C4-2B (cell line): ENCODE measurements around the gene CRYBB1.

Source experiments
- H3K27ac ChIP-seq: fragments of 450-650 bp; 2 replicates; pipeline ENCODE4 v1.5.1; 2017
- CTCF ChIP-seq: fragments of 450-650 bp; conservative IDR thresholded peaks from 2 replicates; pipeline ENCODE4 v1.5.1; 2017; ENCODE audit warnings: mild to moderate bottlenecking
- ZFX ChIP-seq: fragments of 450-650 bp; IDR thresholded peaks from 2 replicates; pipeline ENCODE4 v1.6.1; 2017

Gene CRYBB1

DNA sequence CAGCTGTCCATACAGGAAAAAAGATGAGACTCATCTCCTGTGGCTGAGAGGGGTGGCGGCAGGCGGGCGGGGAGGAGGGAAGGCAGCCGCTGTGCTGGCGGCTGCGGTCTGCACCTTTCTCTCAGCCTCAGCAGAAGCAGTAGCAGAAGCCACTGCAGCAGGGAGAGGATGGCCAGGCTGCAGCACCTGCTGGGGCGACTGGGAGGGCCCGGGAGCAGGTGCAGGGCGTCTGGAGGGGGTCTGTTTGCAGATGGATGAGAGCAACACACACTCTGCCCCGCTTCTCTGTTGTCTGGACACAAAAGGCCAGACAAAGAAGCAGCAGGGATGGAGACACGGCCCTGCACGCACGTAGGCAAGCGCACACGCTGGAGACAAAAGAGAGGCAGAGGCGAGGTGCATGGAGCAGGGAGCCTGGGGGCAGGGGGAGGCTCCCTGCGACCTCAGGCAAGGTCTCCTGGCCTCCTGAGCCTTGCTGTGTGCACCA is 30.2 kb upstream of the CRYBB1 start:
- no peak overlapping the region for H3K27ac ChIP-seq
- TF ChIP-seq ZFX (no peak), CTCF (no peak)

DNA sequence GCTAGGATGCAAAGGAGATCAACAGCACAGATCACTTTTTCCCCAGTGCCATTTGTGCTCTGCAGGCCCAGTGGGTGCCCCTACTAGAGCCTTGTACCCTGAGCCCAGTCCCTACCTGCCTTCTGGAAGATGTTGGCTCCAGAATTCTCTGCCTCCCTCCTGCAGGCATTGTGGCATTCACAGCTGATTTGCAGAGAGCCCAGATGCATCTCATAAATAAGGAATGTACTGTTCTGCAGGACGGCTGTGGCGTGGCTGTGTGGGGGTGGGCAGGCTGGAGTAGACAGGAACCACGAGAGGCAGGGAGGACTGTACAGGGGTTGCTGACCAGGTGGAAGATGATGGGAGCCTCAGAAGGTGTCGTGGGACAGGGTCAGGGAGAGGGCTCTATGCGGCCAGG is 28.3 kb upstream of the CRYBB1 start:
- no peak for TF ChIP-seq CTCF
- no peak for TF ChIP-seq ZFX
- H3K27ac ChIP-seq = no peak overlapping the region

GRCh38 chr22:26643418-26644100 is 25.7 kb upstream of the CRYBB1 start:
- H3K27ac ChIP-seq = no peak overlapping the region
- TF ChIP-seq ZFX = no peak
- TF ChIP-seq CTCF = no peak

DNA sequence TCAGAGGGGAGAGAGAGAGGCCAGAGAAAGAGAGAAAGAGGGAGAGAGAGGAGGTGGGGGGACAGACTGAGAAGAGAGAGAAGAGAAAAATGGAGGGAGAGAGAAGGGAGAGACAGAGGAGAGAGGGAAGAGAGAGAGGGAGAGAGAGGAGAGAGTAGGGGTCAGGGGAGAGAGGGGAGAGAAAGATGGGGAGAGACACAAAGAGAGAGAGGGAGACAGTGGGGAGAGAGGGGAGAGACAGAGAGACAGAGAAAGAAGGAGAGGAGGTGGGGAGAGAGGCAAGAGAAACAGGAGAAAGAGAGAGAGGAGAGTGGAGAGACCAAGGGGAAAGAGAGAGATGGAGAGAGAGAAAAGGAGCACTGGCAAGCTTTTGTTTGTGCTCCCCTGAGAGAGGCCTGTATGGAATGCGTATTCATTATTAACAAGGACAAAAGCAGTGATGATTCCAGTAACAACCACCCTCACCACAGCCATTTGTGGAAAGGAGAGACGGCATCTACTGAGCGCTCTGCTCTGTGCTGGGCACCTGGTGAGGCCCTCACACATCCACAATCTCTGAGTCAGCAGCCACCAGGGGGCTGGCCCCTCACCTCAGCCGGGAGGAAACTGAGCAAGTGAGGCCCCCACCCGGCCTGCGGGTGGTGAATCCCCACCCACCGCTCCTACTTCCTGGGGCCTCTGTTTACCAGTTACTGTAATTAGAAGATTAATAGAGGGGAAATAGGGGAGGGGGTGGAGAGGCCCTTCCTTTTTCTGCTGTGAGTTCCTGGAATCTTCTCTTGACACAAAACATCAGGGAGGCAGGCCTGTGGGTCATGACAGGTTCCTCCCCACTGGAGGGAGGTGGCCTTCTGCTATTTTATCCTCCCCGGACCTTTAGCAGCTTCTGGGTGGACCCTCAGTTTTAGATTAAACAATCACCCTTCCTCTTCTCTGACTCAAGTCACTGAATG is 24.9 kb upstream of the CRYBB1 start:
- TF ChIP-seq CTCF (no peak), ZFX (no peak)
- no peak overlapping the region for H3K27ac ChIP-seq

DNA sequence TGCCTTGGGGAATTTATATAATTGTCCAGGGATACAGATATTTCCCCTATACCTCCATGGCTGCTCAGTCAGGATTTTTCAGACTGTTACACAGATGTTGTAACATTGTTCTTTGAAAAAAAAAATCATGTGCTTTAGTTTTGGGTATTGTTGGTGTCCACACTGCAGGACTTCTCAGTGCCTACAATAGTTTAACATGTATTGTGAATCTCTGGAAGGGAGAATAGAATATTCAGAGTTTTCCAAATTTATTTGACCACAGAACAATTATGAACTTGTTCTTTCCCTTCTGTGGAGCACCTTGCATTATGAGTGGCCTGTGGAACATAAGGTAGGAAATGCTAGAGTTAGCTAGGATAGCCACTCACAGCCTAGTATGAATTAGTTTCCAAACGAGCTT is 18.5 kb upstream of the CRYBB1 start:
- no peak overlapping the region for H3K27ac ChIP-seq
- TF ChIP-seq ZFX (no peak), CTCF (no peak)

DNA sequence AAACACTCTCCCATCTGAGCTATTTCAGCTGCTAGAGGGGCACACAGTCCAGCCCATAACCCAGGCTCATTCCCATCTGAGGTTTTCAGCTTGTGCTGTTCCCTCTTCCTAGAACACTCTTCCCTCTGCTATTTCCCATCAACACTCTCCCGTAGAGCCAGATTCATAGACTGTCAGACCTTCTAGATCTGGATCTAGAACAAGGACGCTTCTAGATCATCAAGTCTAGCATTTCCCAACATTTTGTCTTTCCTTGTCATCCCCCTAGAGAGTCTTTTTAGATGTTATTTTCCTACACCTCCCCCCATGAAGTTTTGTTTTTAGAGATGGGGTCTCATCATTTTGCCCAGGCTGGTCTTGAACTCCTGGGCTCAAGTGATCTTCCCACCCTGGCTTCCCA is 17.3 kb upstream of the CRYBB1 start:
- no peak overlapping the region for H3K27ac ChIP-seq
- TF ChIP-seq ZFX = no peak
- no peak for TF ChIP-seq CTCF

DNA sequence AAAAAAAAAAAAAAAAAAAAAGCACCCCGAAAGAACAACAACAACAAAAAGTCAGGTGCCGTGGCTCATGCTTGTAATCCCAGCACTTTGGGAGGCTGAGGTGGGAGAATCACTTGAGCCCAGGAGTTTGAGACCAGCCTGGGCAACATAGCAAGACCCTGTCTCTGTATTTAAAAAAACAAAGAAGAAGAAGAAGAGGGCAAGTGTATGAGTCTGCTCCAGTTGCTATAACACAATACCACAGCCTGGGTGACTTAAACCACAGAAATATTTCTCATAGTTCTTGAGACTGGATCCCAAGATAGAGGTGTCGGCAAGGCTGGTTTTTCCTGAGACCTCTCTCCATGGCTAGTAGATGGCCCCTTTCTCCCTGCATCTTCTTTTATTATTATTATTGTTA is 16.4 kb upstream of the CRYBB1 start:
- TF ChIP-seq CTCF (no peak), ZFX (no peak)

More for the DNA sequence above, 16.4 kb upstream of the CRYBB1 start:
- no peak overlapping the region for H3K27ac ChIP-seq
